SK-N-SH (cell line): Measurements from ENCODE around the gene CIB4. TPM values are rescaled to one million over a fixed set of nuclear protein-coding genes. Genes with fewer than 3 reads are reported as not detected.

Experiments used
- CTCF ChIA-PET: fragments of 300-600, 350-600 bp; formaldehyde crosslinking; extraction: SDS; loops from one replicate; lab custom pipeline; 2021; lab: Yijun Ruan, JAX
- POLR2A ChIA-PET: fragments of 350-600 bp; sonication (Branson Sonifier 250); formaldehyde crosslinking; extraction: SDS; loops from one replicate; lab custom pipeline; 2020; ENCODE audit warnings: antibody characterized with exemption, inconsistent platforms; lab: Yijun Ruan, JAX
- DNase-seq: peaks from one replicate; pipeline ENCODE4 v3.0.0; 2012
- H2AFZ ChIP-seq: fragments of 200-600 bp; sonication (generic); 2 replicates; pipeline ENCODE4 v1.8.1; 2016; ENCODE audit warnings: antibody characterized with exemption, mild to moderate bottlenecking, low read depth
- H3F3A ChIP-seq: fragments of 200-600 bp; sonication (generic); replicated peaks from 2 replicates; pipeline ENCODE3; 2016; ENCODE audit warnings: antibody characterized with exemption, mild to moderate bottlenecking; ENCODE audit not compliant: insufficient read depth
- H3K27ac ChIP-seq, 2 experiments: fragments of 200-500 bp in 1 of 2; fragments of 200-600 bp in 1 of 2; sonication (Bioruptor generic) in 1 of 2; sonication (generic), shearing (Covaris generic) in 1 of 2; 2 replicates each; pipeline versions ENCODE4 v1.5.1 to v1.6.1; 2014 to 2016; ENCODE audit warnings: low read depth in 2 of 2, inconsistent platforms in 1 of 2, low read length in 1 of 2, mild to moderate bottlenecking in 1 of 2, mixed read lengths in 1 of 2
- H3K27me3 ChIP-seq: fragments of 200-600 bp; sonication (generic), shearing (Covaris generic); 2 replicates; pipeline ENCODE4 v1.6.1; 2016; ENCODE audit warnings: mixed run types; ENCODE audit not compliant: insufficient read depth
- H3K36me3 ChIP-seq, 2 experiments: fragments of 200-500 bp in 1 of 2; fragments of 200-600 bp in 1 of 2; sonication (Bioruptor generic) in 1 of 2; sonication (generic) in 1 of 2; replicated peaks in 1 of 2; 2 replicates each; pipeline versions ENCODE3 to v1.5.1; 2014 to 2016; ENCODE audit warnings: low read length in 1 of 2, mild to moderate bottlenecking in 1 of 2; ENCODE audit not compliant: insufficient read depth in 2 of 2, control insufficient read depth in 1 of 2
- H3K4me1 ChIP-seq, 2 experiments: fragments of 200-500 bp in 1 of 2; fragments of 200-600 bp in 1 of 2; sonication (Bioruptor generic) in 1 of 2; sonication (generic), shearing (Covaris generic) in 1 of 2; 2 replicates each; pipeline versions ENCODE4 v1.5.1 to v1.6.1; 2014 to 2016; ENCODE audit warnings: low read depth in 1 of 2, low read length in 1 of 2, mixed run types in 1 of 2; ENCODE audit not compliant: insufficient read depth in 2 of 2, control insufficient read depth in 1 of 2
- H3K4me2 ChIP-seq: fragments of 200-600 bp; sonication (generic), shearing (Covaris generic); 2 replicates; pipeline ENCODE4 v1.6.1; 2017; ENCODE audit warnings: mixed run types
- H3K4me3 ChIP-seq, 2 experiments: fragments of 200-500 bp in 1 of 2; fragments of 200-600 bp in 1 of 2; sonication (Bioruptor generic) in 1 of 2; sonication (generic), shearing (Covaris generic) in 1 of 2; 2 replicates each; pipeline versions ENCODE4 v1.5.1 to v1.8.1; 2014 to 2016; ENCODE audit warnings: low read depth in 2 of 2, inconsistent platforms in 1 of 2, low read length in 1 of 2, mild to moderate bottlenecking in 1 of 2, mixed read lengths in 1 of 2, moderate library complexity in 1 of 2
- H3K79me2 ChIP-seq: fragments of 200-600 bp; sonication (generic); 2 replicates; pipeline ENCODE4 v1.8.1; 2017; ENCODE audit warnings: mild to moderate bottlenecking; ENCODE audit not compliant: insufficient read depth
- H3K9ac ChIP-seq: fragments of 200-600 bp; sonication (generic); 2 replicates; pipeline ENCODE4 v1.6.1; 2017; ENCODE audit warnings: mixed run types
- H3K9me2 ChIP-seq: fragments of 200-600 bp; sonication (generic); 2 replicates; pipeline ENCODE4 v1.6.1; 2017; ENCODE audit warnings: mixed run types
- H3K9me3 ChIP-seq: fragments of 200-600 bp; sonication (generic); 2 replicates; pipeline ENCODE4 v1.6.1; 2017; ENCODE audit warnings: mixed run types, mild to moderate bottlenecking, moderate library complexity
- H4K20me1 ChIP-seq: fragments of 200-600 bp; sonication (generic); 2 replicates; pipeline ENCODE4 v1.6.1; 2017; ENCODE audit warnings: mild to moderate bottlenecking, mixed run types; ENCODE audit not compliant: insufficient read depth
- ELF1 ChIP-seq: IDR thresholded peaks from 2 replicates; pipeline ENCODE4 v1.4.0; 2012
- FOSL2 ChIP-seq: IDR thresholded peaks from 2 replicates; pipeline ENCODE4 v1.4.0; 2012; ENCODE audit warnings: low read depth, mild to moderate bottlenecking, moderate library complexity, borderline replicate concordance
- GABPA ChIP-seq: IDR thresholded peaks from 2 replicates; pipeline ENCODE4 v1.4.0; 2012; ENCODE audit warnings: low read depth, mild to moderate bottlenecking
- JUND ChIP-seq: IDR thresholded peaks from 2 replicates; pipeline ENCODE4 v1.4.0; 2012
- MAX ChIP-seq: IDR thresholded peaks from 2 replicates; pipeline ENCODE4 v1.4.0; 2012; ENCODE audit warnings: low read depth
- MXI1 ChIP-seq: IDR thresholded peaks from 2 replicates; pipeline ENCODE4 v1.6.1; 2012; ENCODE audit warnings: mild to moderate bottlenecking, low read depth, low read length, improper control_type of control experiment
- PBX3 ChIP-seq: IDR thresholded peaks from 2 replicates; pipeline ENCODE4; 2012
- RAD21 ChIP-seq: IDR thresholded peaks from 2 replicates; pipeline ENCODE4 v1.6.1; 2012; ENCODE audit warnings: mild to moderate bottlenecking, low read length
- RCOR1 ChIP-seq: fragments of 150-350 bp; IDR thresholded peaks from 2 replicates; pipeline ENCODE4 v1.6.1; 2017; ENCODE audit warnings: antibody characterized with exemption, low read length
- REST ChIP-seq: IDR thresholded peaks from 2 replicates; pipeline ENCODE4 v1.6.1; 2012; ENCODE audit warnings: mild to moderate bottlenecking, low read depth, low read length, moderate library complexity
- SMC3 ChIP-seq: IDR thresholded peaks from 2 replicates; pipeline ENCODE4 v1.6.1; 2012; ENCODE audit warnings: low read depth, low read length, improper control_type of control experiment
- TAF1 ChIP-seq: IDR thresholded peaks from 2 replicates; pipeline ENCODE4 v1.6.1; 2012; ENCODE audit warnings: low read depth, mild to moderate bottlenecking, low read length, moderate library complexity, borderline replicate concordance
- WGBS: methylation state at CpG from one replicate; pipeline ENCODE4 v1.1.6; 2017; ENCODE audit warnings: low lambda C conversion rate; 5-methylcytosine and 5-hydroxymethylcytosine counted together
- polyA plus RNA-seq, 3 experiments: library from polyadenylated mRNA; depleted of rRNA; stranded (reverse); fragments of >200 nt; gene quantifications; 2 replicates each; pipeline ENCODE4 v1.2.3, GENCODE V29; 2012
- TF ChIP-seq, protein P1 (sequence below): IDR thresholded peaks from 2 replicates; pipeline ENCODE4 v1.4.0; 2012; ENCODE audit warnings: low read depth, borderline replicate concordance

The CIB4 gene
- polyA plus RNA-seq, 1 of the 3 experiments (the other 2 are of a cell fraction) = not detected

GRCh38 chr2:26559044-26559405 is 82.1 kb downstream of the CIB4 start:
- ChIA-PET CTCF (interaction anchor here (1.1 to 11.1 kb wide), 2 partner anchors 18 to 97 kb away, joined by 3 to 153 read pairs; no protein-coding TSS in a partner anchor), POLR2A (no interaction called here)
- H3K9ac ChIP-seq = no peak overlapping the region
- peaks cover 79% of the 10 kb centered on the region for H3K27me3 ChIP-seq
- 43% methylated on average over 3 of the region's 3 CpGs for WGBS
- H3K36me3 ChIP-seq = no peaks in the 10 kb centered on the region
- H3K79me2 ChIP-seq = no peaks in the 10 kb centered on the region
- peaks cover 0 to 9% of the 10 kb centered on the region in 2 experiments; a peak in 1 of 4 replicates for H3K4me1 ChIP-seq
- no peaks in the 10 kb centered on the region for H3F3A ChIP-seq
- no peak for DNase-seq
- H4K20me1 ChIP-seq = no peaks in the 10 kb centered on the region
- no peak overlapping the region for H3K4me2 ChIP-seq
- H3K27ac ChIP-seq = no peak overlapping the region
- no peaks in the 10 kb centered on the region for H3K9me3 ChIP-seq
- H2AFZ ChIP-seq = no peak overlapping the region
- no peak for TF ChIP-seq JUND
- no peak for TF ChIP-seq MAX
- TF ChIP-seq SMC3 = no peak
- no peak for TF ChIP-seq RCOR1
- TF ChIP-seq FOSL2 = no peak
- TF ChIP-seq, protein P1, sequence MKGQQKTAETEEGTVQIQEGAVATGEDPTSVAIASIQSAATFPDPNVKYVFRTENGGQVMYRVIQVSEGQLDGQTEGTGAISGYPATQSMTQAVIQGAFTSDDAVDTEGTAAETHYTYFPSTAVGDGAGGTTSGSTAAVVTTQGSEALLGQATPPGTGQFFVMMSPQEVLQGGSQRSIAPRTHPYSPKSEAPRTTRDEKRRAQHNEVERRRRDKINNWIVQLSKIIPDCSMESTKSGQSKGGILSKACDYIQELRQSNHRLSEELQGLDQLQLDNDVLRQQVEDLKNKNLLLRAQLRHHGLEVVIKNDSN = no peak
- no peak for TF ChIP-seq ELF1
- no peak for TF ChIP-seq GABPA
- TF ChIP-seq MXI1 = no peak
- TF ChIP-seq REST = no peak
- TF ChIP-seq PBX3 = no peak
- TF ChIP-seq TAF1 = no peak
- no peak for TF ChIP-seq RAD21
- no peaks in the 10 kb centered on the region for H3K9me2 ChIP-seq
- no peak overlapping the region for H3K4me3 ChIP-seq
